ENCODE results near the gene GULP1.

The GULP1 gene

GRCh38 chr2:188378371-188378950 lies 86.8 kb downstream of the GULP1 start:
- H3K9me3 ChIP-seq (ENCODE audit: control insufficient read depth, insufficient read depth, low read length): peaks cover 5% of the 10 kb centered on the region; the same call in 1 of the 2 replicates
- no peak overlapping the region for H3K4me3 ChIP-seq (ENCODE audit: low read depth, low read length)
- H3K27ac ChIP-seq (ENCODE audit: low read depth, low read length): no peak overlapping the region

GRCh38 chr2:188379748-188380147 lies 88.1 kb downstream of the GULP1 start:
- no peak overlapping the region for H3K9ac ChIP-seq (ENCODE audit: low read depth, low read length)
- no peak overlapping the region for H3K27ac ChIP-seq (ENCODE audit: low read depth, low read length)
- peaks cover 18% of the 10 kb centered on the region for H3K9me3 ChIP-seq (ENCODE audit: control insufficient read depth, insufficient read depth, low read length)
- H3K36me3 ChIP-seq (ENCODE audit: control insufficient read depth, insufficient read depth, low read length): peaks cover 19% of the 10 kb centered on the region
- peaks cover 8% of the 10 kb centered on the region for H3K4me1 ChIP-seq (ENCODE audit: control insufficient read depth, insufficient read depth, low read length)
- H3K27me3 ChIP-seq (ENCODE audit: control insufficient read depth, insufficient read depth, low read length): no peaks in the 10 kb centered on the region
- no peak overlapping the region for H3K4me3 ChIP-seq (ENCODE audit: low read depth, low read length)

More at GRCh38 chr2:188378371-188378950, 86.8 kb downstream of the GULP1 start:
- Histone ChIP-seq H3K27me3 (ENCODE audit: control insufficient read depth, insufficient read depth, low read length) (no peaks in the 10 kb centered on the region), H3K4me1 (ENCODE audit: control insufficient read depth, insufficient read depth, low read length) (peaks cover 10% of the 10 kb centered on the region), H3K36me3 (ENCODE audit: control insufficient read depth, insufficient read depth, low read length) (peaks cover 6% of the 10 kb centered on the region), H3K9ac (ENCODE audit: low read depth, low read length) (no peak overlapping the region)

DNA sequence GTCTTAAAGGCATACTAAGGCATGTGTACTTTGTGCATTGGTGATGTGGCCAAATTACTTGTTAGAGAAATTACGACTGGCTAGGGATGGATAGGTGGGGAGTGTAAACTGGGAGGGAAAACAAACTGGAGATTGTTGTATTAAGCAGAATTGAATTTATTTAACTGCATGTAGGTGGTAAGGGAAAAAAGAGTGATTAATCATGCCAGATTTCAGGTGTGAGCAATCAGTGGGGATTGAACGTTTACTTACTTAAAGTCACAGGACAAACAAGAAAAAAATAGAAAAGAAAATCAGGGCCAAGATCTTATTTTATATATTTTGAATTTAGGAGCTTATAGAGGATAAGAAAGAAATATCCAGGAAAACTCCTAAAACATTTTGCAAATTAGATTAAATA lies 88.6 kb downstream of the GULP1 start:
- Histone ChIP-seq H3K36me3 (ENCODE audit: control insufficient read depth, insufficient read depth, low read length) (peaks cover 25% of the 10 kb centered on the region), H3K9me3 (ENCODE audit: control insufficient read depth, insufficient read depth, low read length) (peaks cover 22% of the 10 kb centered on the region), H3K4me3 (ENCODE audit: low read depth, low read length) (no peak overlapping the region), H3K27ac (ENCODE audit: low read depth, low read length) (no peak overlapping the region), H3K4me1 (ENCODE audit: control insufficient read depth, insufficient read depth, low read length) (peaks cover 7% of the 10 kb centered on the region), H3K9ac (ENCODE audit: low read depth, low read length) (no peak overlapping the region), H3K27me3 (ENCODE audit: control insufficient read depth, insufficient read depth, low read length) (no peaks in the 10 kb centered on the region)

- no peak overlapping the region for H3K4me3 ChIP-seq (ENCODE audit: low read depth, low read length)
- peaks cover 7% of the 10 kb centered on the region for H3K4me1 ChIP-seq (ENCODE audit: control insufficient read depth, insufficient read depth, low read length)
- H3K9ac ChIP-seq (ENCODE audit: low read depth, low read length): no peak overlapping the region
- H3K36me3 ChIP-seq (ENCODE audit: control insufficient read depth, insufficient read depth, low read length): peaks cover 38% of the 10 kb centered on the region
- no peaks in the 10 kb centered on the region for H3K27me3 ChIP-seq (ENCODE audit: control insufficient read depth, insufficient read depth, low read length)
- H3K27ac ChIP-seq (ENCODE audit: low read depth, low read length): no peak overlapping the region
- peaks cover 32% of the 10 kb centered on the region for H3K9me3 ChIP-seq (ENCODE audit: control insufficient read depth, insufficient read depth, low read length)
These were observed 89.9 kb downstream of the GULP1 start for GRCh38 chr2:188381614-188382013.

- Histone ChIP-seq H3K4me3 (ENCODE audit: low read depth, low read length) (no peak overlapping the region), H3K36me3 (ENCODE audit: control insufficient read depth, insufficient read depth, low read length) (peaks cover 42% of the 10 kb centered on the region)
These were observed 90.4 kb downstream of the GULP1 start for GRCh38 chr2:188382107-188382506.

DNA sequence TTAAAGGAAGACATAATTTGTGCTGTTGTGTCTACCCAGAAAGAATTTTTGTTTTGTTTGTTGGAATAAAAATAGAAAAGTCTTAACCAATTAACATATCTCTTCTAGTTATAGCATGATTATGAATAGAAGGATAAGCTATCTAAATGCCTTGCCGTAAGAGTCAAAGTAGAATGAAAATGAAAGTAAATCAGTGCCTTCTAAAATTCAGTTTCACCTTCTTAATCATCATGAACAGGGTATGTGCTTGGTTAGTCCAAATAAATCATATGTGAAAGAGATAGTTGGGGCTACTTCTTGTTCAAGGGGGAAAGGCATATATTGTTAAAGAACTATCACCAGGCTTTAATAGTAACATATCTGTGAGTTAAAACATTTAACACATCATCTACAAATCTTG lies 91.5 kb downstream of the GULP1 start:
- Histone ChIP-seq H3K9ac (ENCODE audit: low read depth, low read length) (no peak overlapping the region), H3K9me3 (ENCODE audit: control insufficient read depth, insufficient read depth, low read length) (peaks cover 32% of the 10 kb centered on the region), H3K27me3 (ENCODE audit: control insufficient read depth, insufficient read depth, low read length) (no peaks in the 10 kb centered on the region), H3K4me3 (ENCODE audit: low read depth, low read length) (no peak overlapping the region), H3K4me1 (ENCODE audit: control insufficient read depth, insufficient read depth, low read length) (peaks cover 6% of the 10 kb centered on the region), H3K36me3 (ENCODE audit: control insufficient read depth, insufficient read depth, low read length) (peaks cover 42% of the 10 kb centered on the region), H3K27ac (ENCODE audit: low read depth, low read length) (no peak overlapping the region)

More at GRCh38 chr2:188382107-188382506, 90.4 kb downstream of the GULP1 start:
- peaks cover 7% of the 10 kb centered on the region for H3K4me1 ChIP-seq (ENCODE audit: control insufficient read depth, insufficient read depth, low read length)
- H3K9ac ChIP-seq (ENCODE audit: low read depth, low read length): no peak overlapping the region
- no peaks in the 10 kb centered on the region for H3K27me3 ChIP-seq (ENCODE audit: control insufficient read depth, insufficient read depth, low read length)
- no peak overlapping the region for H3K27ac ChIP-seq (ENCODE audit: low read depth, low read length)
- peaks cover 32% of the 10 kb centered on the region for H3K9me3 ChIP-seq (ENCODE audit: control insufficient read depth, insufficient read depth, low read length)

DNA sequence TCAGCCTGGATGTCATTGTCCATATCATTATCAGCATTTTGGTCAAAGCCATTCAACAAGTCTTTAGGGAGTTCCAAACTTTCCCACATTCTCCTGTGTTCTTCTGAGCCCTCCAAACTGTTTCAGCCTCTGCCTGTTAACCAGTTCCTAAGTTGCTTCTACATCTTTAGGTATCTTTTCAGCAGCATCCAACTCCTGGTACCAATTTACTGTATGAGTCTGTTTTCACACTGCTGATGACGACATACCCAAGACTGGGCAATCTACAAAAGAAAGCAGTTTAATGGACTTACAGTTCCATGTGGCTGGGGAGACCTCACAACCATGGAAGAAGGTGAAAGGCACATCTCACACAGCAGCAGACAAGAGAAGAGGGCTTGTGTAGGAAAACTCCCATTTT lies 94.2 kb downstream of the GULP1 start:
- H3K27me3 ChIP-seq (ENCODE audit: control insufficient read depth, insufficient read depth, low read length): no peaks in the 10 kb centered on the region
- H3K4me3 ChIP-seq (ENCODE audit: low read depth, low read length): no peak overlapping the region
- H3K4me1 ChIP-seq (ENCODE audit: control insufficient read depth, insufficient read depth, low read length): peaks cover 6% of the 10 kb centered on the region; the same call in 1 of the 2 replicates
- no peak overlapping the region for H3K9ac ChIP-seq (ENCODE audit: low read depth, low read length)
- H3K9me3 ChIP-seq (ENCODE audit: control insufficient read depth, insufficient read depth, low read length): peaks cover 32% of the 10 kb centered on the region
- no peak overlapping the region for H3K27ac ChIP-seq (ENCODE audit: low read depth, low read length)
- H3K36me3 ChIP-seq (ENCODE audit: control insufficient read depth, insufficient read depth, low read length): peaks cover 42% of the 10 kb centered on the region

GRCh38 chr2:188388831-188389230 lies 97.2 kb downstream of the GULP1 start:
- Histone ChIP-seq H3K4me3 (ENCODE audit: low read depth, low read length) (no peak overlapping the region), H3K4me1 (ENCODE audit: control insufficient read depth, insufficient read depth, low read length) (peaks cover 20% of the 10 kb centered on the region), H3K27ac (ENCODE audit: low read depth, low read length) (no peak overlapping the region), H3K36me3 (ENCODE audit: control insufficient read depth, insufficient read depth, low read length) (peaks cover 32% of the 10 kb centered on the region), H3K9ac (ENCODE audit: low read depth, low read length) (no peak overlapping the region), H3K27me3 (ENCODE audit: control insufficient read depth, insufficient read depth, low read length) (no peaks in the 10 kb centered on the region), H3K9me3 (ENCODE audit: control insufficient read depth, insufficient read depth, low read length) (peaks cover 23% of the 10 kb centered on the region)

- no peak overlapping the region for H3K27ac ChIP-seq (ENCODE audit: low read depth, low read length)
- no peaks in the 10 kb centered on the region for H3K27me3 ChIP-seq (ENCODE audit: control insufficient read depth, insufficient read depth, low read length)
- H3K4me1 ChIP-seq (ENCODE audit: control insufficient read depth, insufficient read depth, low read length): peaks cover 29% of the 10 kb centered on the region
- no peaks in the 10 kb centered on the region for H3K9me3 ChIP-seq (ENCODE audit: control insufficient read depth, insufficient read depth, low read length)
- H3K9ac ChIP-seq (ENCODE audit: low read depth, low read length): no peak overlapping the region
- no peak overlapping the region for H3K4me3 ChIP-seq (ENCODE audit: low read depth, low read length)
- peaks cover 6% of the 10 kb centered on the region; the same call in 1 of the 2 replicates for H3K36me3 ChIP-seq (ENCODE audit: control insufficient read depth, insufficient read depth, low read length)
These were observed 99.7 kb downstream of the GULP1 start for GRCh38 chr2:188391354-188391753.

DNA sequence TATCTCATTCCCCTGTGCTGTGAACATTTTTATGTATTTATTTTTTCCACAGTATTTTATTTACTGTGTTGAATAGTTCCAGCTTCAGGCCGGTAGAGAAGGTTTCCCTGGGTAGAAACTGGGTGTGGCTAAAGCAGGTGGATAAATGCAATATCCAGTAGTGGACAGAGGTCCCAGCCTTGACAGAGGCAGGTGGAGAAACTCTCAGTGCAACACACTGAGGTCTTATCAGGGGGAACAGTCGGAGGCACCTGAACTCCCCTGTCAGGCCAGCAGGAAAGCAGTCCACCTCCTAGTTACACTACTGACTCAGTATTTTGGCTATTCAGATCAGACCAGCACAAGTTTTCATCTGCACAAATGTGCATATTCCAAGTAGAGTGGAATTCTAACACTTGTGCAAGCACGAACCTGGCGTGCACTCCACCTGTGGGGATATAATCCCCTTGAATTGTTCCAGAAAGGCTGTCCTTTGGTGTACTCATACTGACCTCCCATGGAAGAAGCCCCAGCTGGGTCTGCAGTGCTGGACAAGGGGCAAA lies 103.3 kb downstream of the GULP1 start:
- Histone ChIP-seq H3K9me3 (ENCODE audit: control insufficient read depth, insufficient read depth, low read length) (no peaks in the 10 kb centered on the region), H3K4me1 (ENCODE audit: control insufficient read depth, insufficient read depth, low read length) (peaks cover 46% of the 10 kb centered on the region), H3K27ac (ENCODE audit: low read depth, low read length) (no peak overlapping the region), H3K27me3 (ENCODE audit: control insufficient read depth, insufficient read depth, low read length) (no peaks in the 10 kb centered on the region), H3K4me3 (ENCODE audit: low read depth, low read length) (no peak overlapping the region), H3K36me3 (ENCODE audit: control insufficient read depth, insufficient read depth, low read length) (peaks cover 7% of the 10 kb centered on the region), H3K9ac (ENCODE audit: low read depth, low read length) (no peak overlapping the region)

DNA sequence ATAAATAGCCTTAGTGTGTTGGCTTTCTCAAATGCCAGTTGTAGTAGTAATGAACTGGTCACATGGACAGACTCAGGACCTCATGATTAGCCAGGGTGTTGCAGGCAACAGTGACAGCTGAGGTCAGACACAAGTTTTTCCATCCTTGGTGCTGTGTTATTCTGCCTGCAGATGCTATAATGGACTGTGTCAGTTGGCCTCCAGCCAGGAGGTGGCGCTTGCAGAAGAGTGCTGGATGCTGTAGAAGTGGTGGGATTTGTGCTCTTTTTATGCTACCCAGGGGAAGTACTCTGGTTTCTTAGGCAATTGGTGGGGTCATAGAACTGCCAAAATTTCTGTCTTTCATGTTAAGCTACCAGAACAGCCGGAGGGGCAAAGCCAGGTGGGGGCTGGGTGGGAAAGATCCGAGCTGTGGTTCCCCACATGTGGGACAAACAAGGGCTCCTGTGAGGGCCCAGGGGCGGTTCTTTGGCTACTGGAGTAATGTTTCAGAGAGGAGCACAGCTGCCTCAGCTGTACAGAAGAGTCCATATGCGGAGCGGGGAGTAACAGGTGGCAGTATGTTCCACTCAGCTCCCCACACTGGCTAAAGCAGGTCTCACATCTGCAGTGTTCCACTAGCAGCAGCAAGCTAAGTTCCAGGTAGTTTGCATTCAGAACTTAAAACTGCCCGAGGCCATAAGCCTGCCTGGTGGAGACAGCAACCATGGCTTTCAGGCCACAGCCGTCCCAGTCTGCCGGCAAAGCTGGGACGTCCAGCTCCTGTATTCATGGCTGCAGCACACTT lies 104.4 kb downstream of the GULP1 start:
- H3K4me1 ChIP-seq (ENCODE audit: control insufficient read depth, insufficient read depth, low read length): peaks cover 46% of the 10 kb centered on the region
- H3K27me3 ChIP-seq (ENCODE audit: control insufficient read depth, insufficient read depth, low read length): no peaks in the 10 kb centered on the region
- no peak overlapping the region for H3K27ac ChIP-seq (ENCODE audit: low read depth, low read length)
- no peaks in the 10 kb centered on the region for H3K9me3 ChIP-seq (ENCODE audit: control insufficient read depth, insufficient read depth, low read length)
- H3K36me3 ChIP-seq (ENCODE audit: control insufficient read depth, insufficient read depth, low read length): peaks cover 7% of the 10 kb centered on the region
- no peak overlapping the region for H3K9ac ChIP-seq (ENCODE audit: low read depth, low read length)
- no peak overlapping the region for H3K4me3 ChIP-seq (ENCODE audit: low read depth, low read length)
